HepG2 (cell line): ENCODE data around the gene FKBP5. TPM values are rescaled to one million over a fixed set of nuclear protein-coding genes. Genes with fewer than 3 reads are reported as not detected.

Experiments used
- ATAC-seq: fragments of 200-7000 bp; cut with Tn5 transposase; 3 replicates; pipeline ENCODE4 v1.9.1; 2020; ENCODE audit warnings: mild to moderate bottlenecking, moderate library complexity
- BruUV-seq: library from RNA; stranded (reverse); fragments of 400-500 nt; replicated peaks from 2 replicates; lab custom pipeline; 2021; lab: Mats Ljungman, UMichigan
- CTCF ChIA-PET: fragments of 300-600 bp; formaldehyde crosslinking; extraction: SDS; loops from one replicate; lab custom pipeline; 2021; ENCODE audit warnings: low total read pairs, inconsistent platforms, low intra/inter-chr PET ratio; lab: Yijun Ruan, JAX
- POLR2A ChIA-PET: fragments of 350-600 bp; sonication (Branson Sonifier 250); formaldehyde crosslinking; loops from one replicate; lab custom pipeline; 2020; ENCODE audit warnings: antibody characterized with exemption, inconsistent platforms; lab: Yijun Ruan, JAX
- DNase-seq: peaks from one replicate; pipeline ENCODE4 v3.0.0-alpha.2; 2015; ENCODE audit warnings: low spot score
- FAIRE-seq: peaks from 3 replicates; lab custom pipeline; 2011; peaks lifted over from hg19 to GRCh38; lab: Jason Lieb, UNC
- H2AFZ ChIP-seq: one replicate; pipeline ENCODE4 v1.6.1; 2011; ENCODE audit warnings: low read length, inconsistent platforms
- H3K27ac ChIP-seq: fragments of 300-600 bp; 3 replicates; pipeline ENCODE4 v1.8.0; 2011; ENCODE audit warnings: mixed run types, mild to moderate bottlenecking, mixed read lengths, low read length, inconsistent platforms; ENCODE audit not compliant: insufficient read depth; ENCODE audit errors: extremely low read length
- H3K27me3 ChIP-seq, 2 experiments: fragments of 200-600 bp in 1 of 2; 2 replicates in 1 of 2; 3 replicates in 1 of 2; pipeline versions ENCODE4 v1.6.0 to v1.8.0; 2011; ENCODE audit warnings: low read length in 2 of 2, mild to moderate bottlenecking in 2 of 2, moderate library complexity in 2 of 2, inconsistent platforms in 1 of 2; ENCODE audit not compliant: insufficient read depth in 2 of 2, control insufficient read depth in 1 of 2
- H3K36me3 ChIP-seq, 2 experiments: fragments of 200-600 bp in 1 of 2; replicated peaks in 1 of 2; 2 replicates in 1 of 2; 3 replicates in 1 of 2; pipeline versions ENCODE4 v1.5.1 to v1.8.0; 2011; ENCODE audit warnings: low read length in 2 of 2, inconsistent platforms in 1 of 2; ENCODE audit not compliant: insufficient read depth in 2 of 2, control insufficient read depth in 1 of 2
- H3K4me1 ChIP-seq: 2 replicates; pipeline ENCODE4 v1.5.1; 2012; ENCODE audit warnings: low read length, inconsistent platforms; ENCODE audit not compliant: insufficient read depth
- H3K4me2 ChIP-seq: 2 replicates; pipeline ENCODE4 v1.6.0; 2011; ENCODE audit warnings: low read depth, low read length, inconsistent platforms
- H3K4me3 ChIP-seq, 3 experiments: fragments of 200-600 bp in 1 of 3; sonication (generic), shearing (Covaris generic) in 1 of 3; replicated peaks in 1 of 3; 2 replicates each; pipeline ENCODE4 v1.5.1; 2011 to 2016; ENCODE audit warnings: low read length in 3 of 3, inconsistent platforms in 2 of 3, low read depth in 2 of 3, mild to moderate bottlenecking in 2 of 3, control low read depth in 1 of 3, mixed read lengths in 1 of 3; ENCODE audit not compliant: insufficient read depth in 1 of 3
- H3K79me2 ChIP-seq: one replicate; pipeline ENCODE4 v1.6.1; 2011; ENCODE audit warnings: low read length, inconsistent platforms; ENCODE audit not compliant: insufficient read depth
- H3K9ac ChIP-seq: 2 replicates; pipeline ENCODE4 v1.6.0; 2011; ENCODE audit warnings: mild to moderate bottlenecking, low read depth, low read length, inconsistent platforms; ENCODE audit not compliant: insufficient read depth
- H3K9me3 ChIP-seq: 2 replicates; pipeline ENCODE4 v1.5.1; 2012; ENCODE audit warnings: mild to moderate bottlenecking, low read length
- H4K20me1 ChIP-seq: 2 replicates; pipeline ENCODE4 v1.6.0; 2011; ENCODE audit warnings: inconsistent platforms, mild to moderate bottlenecking, low read length, moderate library complexity; ENCODE audit not compliant: insufficient read depth
- ATF1 ChIP-seq: IDR thresholded peaks from 2 replicates; pipeline ENCODE4 v1.6.1; 2016; ENCODE audit warnings: mild to moderate bottlenecking, control low read depth
- CBX1 ChIP-seq: IDR thresholded peaks from one replicate; pipeline ENCODE4 v1.6.1; 2016; ENCODE audit warnings: antibody characterized with exemption, low read depth
- GFI1 ChIP-seq: sonication (generic); formaldehyde crosslinking; IDR thresholded peaks from 2 replicates; pipeline ENCODE4 v1.5.0; 2020; ENCODE audit warnings: missing genetic modification reagents, mild to moderate bottlenecking, borderline replicate concordance
- MLX ChIP-seq: IDR thresholded peaks from 2 replicates; pipeline ENCODE4 v1.6.1; 2016
- MTA1 ChIP-seq: sonication (generic); formaldehyde crosslinking; IDR thresholded peaks from 2 replicates; pipeline ENCODE4 v1.4.0; 2020; ENCODE audit warnings: missing genetic modification reagents, mild to moderate bottlenecking, borderline replicate concordance
- MTA3 ChIP-seq: sonication (generic); formaldehyde crosslinking; IDR thresholded peaks from 2 replicates; pipeline ENCODE4 v1.4.0; 2020; ENCODE audit warnings: missing genetic modification reagents
- MXI1 ChIP-seq: IDR thresholded peaks from 3 replicates; pipeline ENCODE4 v1.6.1; 2012; ENCODE audit warnings: low read depth, low read length, inconsistent platforms, borderline replicate concordance
- RELA ChIP-seq: sonication (generic); formaldehyde crosslinking; IDR thresholded peaks from 2 replicates; pipeline ENCODE4 v1.4.0; 2020; ENCODE audit warnings: missing genetic modification reagents
- TCF7 ChIP-seq: sonication (generic); IDR thresholded peaks from 2 replicates; pipeline ENCODE4 v1.6.1; 2016; ENCODE audit warnings: antibody characterized with exemption, low read depth
- WIZ ChIP-seq: sonication (generic); formaldehyde crosslinking; IDR thresholded peaks from 2 replicates; pipeline ENCODE4 v1.5.1; 2020; ENCODE audit warnings: mild to moderate bottlenecking, missing genetic modification reagents
- ZNF274 ChIP-seq: sonication (generic); formaldehyde crosslinking; IDR thresholded peaks from 2 replicates; pipeline ENCODE4 v1.5.1; 2020; ENCODE audit warnings: mild to moderate bottlenecking, missing genetic modification reagents
- ZNF329 ChIP-seq: sonication (generic); formaldehyde crosslinking; IDR thresholded peaks from 2 replicates; pipeline ENCODE4 v1.9.0; 2021; ENCODE audit warnings: low read depth, mild to moderate bottlenecking, missing genetic modification reagents
- ZNF569 ChIP-seq: sonication (generic); formaldehyde crosslinking; IDR thresholded peaks from 2 replicates; pipeline ENCODE4 v1.5.0; 2020; ENCODE audit warnings: mild to moderate bottlenecking, missing genetic modification reagents, moderate library complexity, borderline replicate concordance
- ZNF572 ChIP-seq: sonication (generic); formaldehyde crosslinking; IDR thresholded peaks from 2 replicates; pipeline ENCODE4 v1.5.1; 2020; ENCODE audit warnings: mild to moderate bottlenecking, missing genetic modification reagents
- ZNF614 ChIP-seq: IDR thresholded peaks from 2 replicates; pipeline ENCODE4 v1.6.1; 2018; ENCODE audit warnings: missing biosample characterization, missing genetic modification reagents, inconsistent platforms, borderline replicate concordance
- ZNF780A ChIP-seq: sonication (generic); formaldehyde crosslinking; IDR thresholded peaks from 2 replicates; pipeline ENCODE4 v1.8.0; 2022; ENCODE audit warnings: mild to moderate bottlenecking, missing genetic modification reagents, moderate library complexity
- ZNF781 ChIP-seq: sonication (generic); formaldehyde crosslinking; IDR thresholded peaks from 2 replicates; pipeline ENCODE4 v1.5.1; 2020; ENCODE audit warnings: borderline replicate concordance, mild to moderate bottlenecking, missing genetic modification reagents; ENCODE audit errors: not compliant biosample characterization
- ZNF816 ChIP-seq: sonication (generic); formaldehyde crosslinking; IDR thresholded peaks from 2 replicates; pipeline ENCODE4 v1.8.0; 2022; ENCODE audit warnings: missing genetic modification reagents, mild to moderate bottlenecking, borderline replicate concordance
- WGBS: methylation state at CpG from one replicate; pipeline ENCODE4 v1.1.6; 2017; ENCODE audit warnings: low lambda C conversion rate; 5-methylcytosine and 5-hydroxymethylcytosine counted together
- in situ Hi-C: cut with HindIII; loops from 2 replicates; pipeline ENCODE4 v1.10.0; 2017; ENCODE audit warnings: low pct_unique_long_range_greater_than_20kb; ENCODE audit not compliant: extremely low pct_ligation_motif_present
- intact Hi-C: fragments of 100-400 bp; cut with micrococcal nuclease; formaldehyde crosslinking; loops from one replicate; pipeline ENCODE4 v1.10.0; 2022; ENCODE audit not compliant: unreplicated experiment
- polyA plus RNA-seq, 8 experiments: library from polyadenylated mRNA; depleted of rRNA in 3 of 8; stranded (reverse) in 7 of 8; unstranded in 1 of 8; fragments of >200 nt; fragmentation: Illumina TruSeq in 4 of 8; extraction: Trizol in 4 of 8; gene quantifications; 2 replicates each; pipeline versions ENCODE4 v1.2.1 to v1.2.3, GENCODE V29; 2011 to 2016; ENCODE audit warnings: low read depth in 4 of 8, missing spikeins in 1 of 8, mixed read lengths in 1 of 8; ENCODE audit not compliant: insufficient read depth in 1 of 8
- total RNA-seq, 5 experiments: library from RNA; depleted of rRNA; stranded (reverse); fragments of >200 nt; fragmentation: Illumina TruSeq; extraction: Trizol; gene quantifications; 2 replicates each; pipeline ENCODE4 v1.2.3, GENCODE V29; 2016; ENCODE audit warnings: low read depth in 1 of 5
- TF ChIP-seq, protein P1 (sequence below): sonication (generic); formaldehyde crosslinking; IDR thresholded peaks from 2 replicates; pipeline ENCODE4 v1.8.0; 2022; ENCODE audit warnings: low read depth, missing genetic modification reagents
- TF ChIP-seq, protein P2 (sequence below): sonication (generic); formaldehyde crosslinking; IDR thresholded peaks from 2 replicates; pipeline ENCODE4 v1.8.1; 2023; ENCODE audit warnings: mild to moderate bottlenecking, missing genetic modification reagents

FKBP5 gene
- total and polyA plus RNA-seq, 2 of the 13 experiments (the other 11 are each of a cell fraction or from before 2014, with no cell fraction given), result 8.0 to 17.4 TPM

GRCh38 chr6:35582315-35582714, 106.4 kb downstream of the FKBP5 start:
- no peak overlapping the region for H3K27ac ChIP-seq
- peaks cover 3 to 23% of the 10 kb centered on the region in 2 experiments; a peak in 3 of 5 replicates for H3K36me3 ChIP-seq
- 83% methylated on average over 2 of the region's 2 CpGs for WGBS
- H2AFZ ChIP-seq, result no peak overlapping the region
- H3K79me2 ChIP-seq, result no peaks in the 10 kb centered on the region
- H3K4me2 ChIP-seq, result no peak overlapping the region
- H3K4me3 ChIP-seq, result no peak overlapping the region
- no peak overlapping the region for H3K9ac ChIP-seq
- no peaks in the 10 kb centered on the region for H3K27me3 ChIP-seq
- intact Hi-C loops, result loop anchor here (2.0 kb wide), 1 partner anchor 102 kb away; no protein-coding TSS in a partner anchor
- in situ Hi-C loops, result loop anchor here (5.0 kb wide), 1 partner anchor 155 kb away; the partner anchor contains the start of gene ARMC12
- no peak for ATAC-seq
- no peak for DNase-seq
- TF ChIP-seq MTA1 (CRISPR knock-in tag) (no peak), ATF1 (CRISPR knock-in tag) (no peak), CBX1 (no peak), ZNF614 (CRISPR knock-in tag) (no peak), ZNF780A (CRISPR knock-in tag) (no peak), ZNF569 (CRISPR knock-in tag) (no peak), ZNF329 (CRISPR knock-in tag) (no peak), RELA (CRISPR knock-in tag) (no peak), MLX (CRISPR knock-in tag) (no peak), GFI1 (CRISPR knock-in tag) (no peak), ZNF781 (CRISPR knock-in tag) (no peak), ZNF816 (CRISPR knock-in tag) (no peak), MXI1 (no peak), WIZ (CRISPR knock-in tag) (no peak), TCF7 (no peak), ZNF274 (no peak), ZNF572 (CRISPR knock-in tag) (no peak), MTA3 (CRISPR knock-in tag) (no peak)
- TF ChIP-seq, protein P1, sequence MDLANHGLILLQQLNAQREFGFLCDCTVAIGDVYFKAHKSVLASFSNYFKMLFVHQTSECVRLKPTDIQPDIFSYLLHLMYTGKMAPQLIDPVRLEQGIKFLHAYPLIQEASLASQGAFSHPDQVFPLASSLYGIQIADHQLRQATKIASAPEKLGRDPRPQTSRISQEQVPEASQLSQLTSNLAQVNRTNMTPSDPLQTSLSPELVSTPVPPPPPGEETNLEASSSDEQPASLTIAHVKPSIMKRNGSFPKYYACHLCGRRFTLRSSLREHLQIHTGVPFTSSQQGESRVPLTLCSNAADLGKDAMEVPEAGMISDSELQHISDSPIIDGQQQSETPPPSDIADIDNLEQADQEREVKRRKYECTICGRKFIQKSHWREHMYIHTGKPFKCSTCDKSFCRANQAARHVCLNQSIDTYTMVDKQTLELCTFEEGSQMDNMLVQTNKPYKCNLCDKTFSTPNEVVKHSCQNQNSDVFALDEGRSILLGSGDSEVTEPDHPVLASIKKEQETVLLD (CRISPR knock-in tag), result no peak
- TF ChIP-seq, protein P2, sequence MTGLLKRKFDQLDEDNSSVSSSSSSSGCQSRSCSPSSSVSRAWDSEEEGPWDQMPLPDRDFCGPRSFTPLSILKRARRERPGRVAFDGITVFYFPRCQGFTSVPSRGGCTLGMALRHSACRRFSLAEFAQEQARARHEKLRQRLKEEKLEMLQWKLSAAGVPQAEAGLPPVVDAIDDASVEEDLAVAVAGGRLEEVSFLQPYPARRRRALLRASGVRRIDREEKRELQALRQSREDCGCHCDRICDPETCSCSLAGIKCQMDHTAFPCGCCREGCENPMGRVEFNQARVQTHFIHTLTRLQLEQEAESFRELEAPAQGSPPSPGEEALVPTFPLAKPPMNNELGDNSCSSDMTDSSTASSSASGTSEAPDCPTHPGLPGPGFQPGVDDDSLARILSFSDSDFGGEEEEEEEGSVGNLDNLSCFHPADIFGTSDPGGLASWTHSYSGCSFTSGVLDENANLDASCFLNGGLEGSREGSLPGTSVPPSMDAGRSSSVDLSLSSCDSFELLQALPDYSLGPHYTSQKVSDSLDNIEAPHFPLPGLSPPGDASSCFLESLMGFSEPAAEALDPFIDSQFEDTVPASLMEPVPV (CRISPR knock-in tag), result no peak
- no peak for FAIRE-seq
- H3K9me3 ChIP-seq, result no peaks in the 10 kb centered on the region
- H3K4me1 ChIP-seq, result no peaks in the 10 kb centered on the region
- no peaks in the 10 kb centered on the region for H4K20me1 ChIP-seq
- CTCF ChIA-PET, result interaction anchor here (2.4 to 4.9 kb wide), 4 partner anchors 42 to 175 kb away, joined by 10 to 131 read pairs (median 24); partner anchors contain the start of gene ARMC12
- BruUV-seq, result no TSS peak
- POLR2A ChIA-PET, result no interaction called here
